HG02759 (cell line): ENCODE data around the gene LGALS3BP.

ENCODE experiments used
- ATAC-seq: cut with Tn5 transposase; IDR thresholded peaks from one replicate; pipeline ENCODE4 v1.9.1; 2021; ENCODE audit warnings: mild to moderate bottlenecking, moderate library complexity; ENCODE audit not compliant: unreplicated experiment

Gene LGALS3BP

GRCh38 chr17:78986649-78987328 lies 7.1 kb upstream of the LGALS3BP start:
- no peak for ATAC-seq

GRCh38 chr17:78986048-78986648 lies 6.4 kb upstream of the LGALS3BP start:
- no peak for ATAC-seq

- ATAC-seq, result no peak
Observed at GRCh38 chr17:78985395-78985794, 5.7 kb upstream of the LGALS3BP start.

- no peak for ATAC-seq
Observed at GRCh38 chr17:78981010-78981888, 1.5 kb upstream of the LGALS3BP start.

DNA sequence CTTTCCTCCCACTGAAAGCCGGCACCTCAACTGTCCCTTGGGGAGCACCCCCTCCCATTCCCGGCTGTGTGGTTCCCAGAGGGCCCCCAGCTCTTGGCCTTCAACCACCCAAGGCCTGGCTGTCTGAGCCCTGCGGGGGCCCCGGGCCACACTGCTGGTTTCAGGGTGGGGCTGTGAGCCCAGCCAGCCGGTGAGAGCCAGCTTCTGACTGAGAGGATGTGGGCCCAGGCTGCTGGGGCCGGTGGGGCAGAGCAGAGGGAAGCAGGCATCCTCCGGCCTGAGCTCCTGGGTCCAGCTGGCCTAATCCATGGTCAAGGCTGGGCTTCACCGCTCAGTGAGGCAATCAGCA lies 875 bp upstream of the LGALS3BP start:
- no peak for ATAC-seq

DNA sequence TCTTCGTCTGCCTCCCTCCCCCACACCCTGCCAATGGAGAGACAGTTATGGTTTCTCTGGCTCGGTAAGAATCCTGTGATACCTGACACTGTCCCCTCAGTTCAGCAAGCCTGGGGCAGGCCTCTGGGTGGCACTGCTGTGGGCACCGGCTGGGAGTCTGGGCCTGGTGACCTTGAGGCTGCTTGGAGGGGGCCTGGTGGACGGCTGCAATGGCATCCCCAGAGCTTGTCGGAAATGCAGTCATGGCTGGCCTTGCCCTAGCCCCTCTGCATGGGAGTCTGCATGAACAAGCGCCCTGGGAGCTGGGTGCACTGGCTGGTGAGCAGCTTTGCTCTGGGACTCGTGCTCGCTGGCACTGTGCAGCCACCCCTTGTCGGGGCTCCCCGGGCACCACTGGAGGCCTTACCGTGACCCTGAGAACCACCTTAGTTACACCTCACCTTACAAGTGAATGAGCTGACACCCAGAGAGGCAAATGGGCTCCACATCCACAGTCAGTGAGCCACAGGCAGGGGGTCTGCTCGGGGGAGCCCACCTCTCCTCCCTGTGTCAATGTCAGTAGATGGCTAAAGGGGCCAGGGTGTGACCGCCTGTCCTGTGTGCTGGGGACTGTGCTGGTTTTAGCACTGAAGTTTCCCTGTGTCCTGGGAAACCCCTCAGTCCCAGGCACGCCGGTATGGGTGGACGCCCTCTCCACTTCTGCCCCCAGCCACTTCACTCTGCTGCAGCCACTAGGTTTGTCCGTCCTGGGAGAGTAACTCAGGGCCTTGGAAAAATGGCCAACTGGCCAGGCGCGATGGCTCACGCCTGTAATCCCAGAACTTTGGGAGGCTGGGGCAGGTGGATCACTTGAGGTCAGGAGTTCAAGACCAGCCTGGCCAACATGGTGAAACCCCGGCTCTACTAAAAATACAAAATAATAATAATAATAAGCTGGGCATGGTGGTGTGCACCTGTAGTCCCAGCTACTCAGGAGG lies 1.4 kb downstream of the LGALS3BP start:
- no peak for ATAC-seq

- no peak for ATAC-seq
Observed at GRCh38 chr17:78977681-78977943, 2.1 kb downstream of the LGALS3BP start.

DNA sequence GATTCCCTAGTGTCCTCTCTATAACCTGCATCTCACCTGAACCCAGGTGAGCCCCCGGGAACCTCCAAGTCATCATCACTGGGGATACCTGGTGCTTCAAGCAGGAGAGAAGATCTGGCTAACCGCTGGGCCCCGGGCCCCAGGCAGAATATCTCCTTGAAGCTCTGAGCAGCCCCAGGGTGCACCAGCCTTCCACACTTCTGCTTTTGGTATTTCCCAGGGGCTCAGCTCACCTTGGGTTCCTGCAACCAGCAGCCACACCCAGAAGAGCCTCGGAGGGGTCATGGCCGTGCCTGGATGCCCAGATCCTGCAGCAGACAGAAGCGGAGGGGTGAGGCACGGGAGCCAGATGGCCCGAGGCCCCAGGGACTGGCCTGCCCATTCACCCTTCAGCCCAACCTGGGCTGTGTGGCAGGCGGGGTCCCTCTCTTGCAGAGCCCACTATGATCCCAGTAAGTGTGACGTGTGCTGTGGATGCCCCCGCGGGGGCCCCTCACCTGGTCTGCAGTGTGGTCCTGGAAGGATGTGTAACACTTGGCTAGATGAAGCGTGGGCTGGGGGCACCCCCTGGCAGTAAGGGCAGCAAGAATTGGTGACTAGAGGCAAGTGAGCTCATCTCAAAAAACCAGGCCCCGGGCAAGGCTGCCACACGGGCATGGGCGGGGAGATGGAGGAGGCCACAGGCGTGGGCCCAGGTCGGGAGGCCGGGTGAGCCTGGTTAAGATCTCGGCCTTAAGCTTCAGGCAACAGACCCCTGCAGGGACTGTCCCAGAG lies 2.6 kb downstream of the LGALS3BP start:
- ATAC-seq, result no peak

GRCh38 chr17:78974635-78975591 lies 4.8 kb downstream of the LGALS3BP start:
- ATAC-seq, result no peak

- ATAC-seq, result no peak
Observed at GRCh38 chr17:78973792-78974520, 5.8 kb downstream of the LGALS3BP start.

DNA sequence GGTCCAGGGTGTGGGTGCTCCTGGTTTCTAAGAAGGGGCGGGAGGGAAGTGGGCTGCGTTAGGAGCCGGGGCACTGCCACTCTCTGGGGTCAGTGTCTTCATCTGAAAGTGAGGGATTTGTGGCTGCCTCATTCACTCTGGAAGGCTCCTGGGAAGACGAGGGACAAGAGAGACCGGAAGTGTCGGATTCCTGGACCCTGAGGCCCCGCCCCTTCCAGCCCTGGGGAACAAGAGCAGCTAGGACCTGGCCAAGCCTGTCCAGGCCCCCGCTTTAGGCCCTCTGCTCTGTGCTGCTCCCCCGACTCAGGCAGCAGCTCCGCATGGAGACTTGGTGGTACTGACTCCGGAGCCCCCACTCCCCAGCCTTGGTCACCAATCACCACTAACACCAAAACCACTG lies 6.5 kb downstream of the LGALS3BP start:
- ATAC-seq, result no peak

GRCh38 chr17:78972507-78973105 lies 7.1 kb downstream of the LGALS3BP start:
- no peak for ATAC-seq

GRCh38 chr17:78971756-78972506 lies 7.8 kb downstream of the LGALS3BP start:
- ATAC-seq, result no peak

GRCh38 chr17:78970834-78971755 lies 8.6 kb downstream of the LGALS3BP start:
- no peak for ATAC-seq

DNA sequence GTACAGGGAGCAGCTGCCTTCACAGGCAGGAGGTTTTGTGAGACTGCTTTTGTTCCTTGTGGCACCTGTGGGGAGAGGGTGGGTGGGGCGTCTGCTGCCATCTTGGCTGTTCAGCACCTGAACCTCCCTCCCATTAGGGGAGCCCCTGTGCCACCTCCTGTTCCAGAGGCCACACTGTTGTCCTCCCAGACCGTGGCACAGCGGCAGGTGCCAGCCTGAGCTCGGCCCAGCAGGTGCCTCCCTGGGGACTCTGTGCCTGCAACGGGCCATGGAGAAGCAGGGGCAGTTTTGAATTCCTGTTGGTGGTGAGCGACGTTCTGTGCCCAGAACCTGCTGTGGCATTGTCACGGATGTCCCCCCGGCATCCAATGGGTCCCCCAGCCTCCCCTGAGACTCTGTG lies 9.9 kb downstream of the LGALS3BP start:
- ATAC-seq, result no peak

DNA sequence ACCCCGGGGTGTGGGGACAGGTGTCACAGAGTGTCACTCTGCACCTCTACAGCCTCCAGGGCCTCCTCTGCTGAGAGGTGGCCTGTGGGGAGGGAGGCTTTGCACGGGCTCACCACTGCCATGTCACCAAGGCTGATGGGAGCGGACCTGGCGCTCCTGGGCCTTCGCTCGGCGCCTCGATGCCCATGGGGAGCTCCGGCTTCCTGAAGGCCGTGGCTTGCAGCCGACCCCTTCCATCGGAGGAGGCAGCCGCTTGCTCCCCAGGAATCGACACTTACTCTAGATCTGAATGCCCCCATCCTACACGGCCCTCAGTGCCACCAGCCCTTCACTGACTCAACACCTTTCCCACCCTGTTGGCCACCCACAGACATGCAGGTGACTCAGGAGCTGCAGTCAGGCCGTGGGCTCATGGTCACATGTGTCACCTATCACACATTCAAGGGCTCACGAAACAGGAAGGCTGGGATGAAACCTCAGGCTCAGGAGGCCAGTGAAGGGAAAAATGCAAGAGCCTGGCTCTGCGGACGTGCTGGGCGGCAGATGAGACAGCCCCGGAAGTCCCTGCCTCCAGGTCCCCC lies 11.9 kb downstream of the LGALS3BP start:
- no peak for ATAC-seq
